ENCODE results near the gene MYH11.
"Not testable (repeated sequence)": the region's sequence is repeated elsewhere in the genome, so short reads cannot be mapped to it uniquely, and the experiment has no call there.

The MYH11 gene

DNA sequence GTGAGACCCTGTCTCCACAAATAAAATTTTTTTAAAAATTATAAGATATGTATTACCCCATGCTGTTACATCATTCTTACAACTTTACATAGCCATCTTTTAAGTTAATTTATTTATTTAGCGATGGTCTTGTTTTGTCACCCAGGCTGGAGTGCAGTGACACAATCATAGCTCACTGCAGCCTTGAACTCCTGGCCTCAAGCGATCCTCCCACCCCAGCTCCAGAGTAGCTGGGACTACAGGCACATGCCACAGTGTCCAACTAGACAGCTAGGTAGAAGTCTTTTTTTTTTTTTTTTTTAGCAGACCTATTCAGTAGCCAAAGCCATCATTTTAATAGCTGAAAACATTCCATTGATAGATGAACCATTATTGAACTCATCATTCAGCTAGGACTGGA, 114.1 kb downstream of the MYH11 start:
- DNase-seq = no peak

GRCh38 chr16:15741207-15741871, 115.5 kb downstream of the MYH11 start:
- no peak for DNase-seq

GRCh38 chr16:15739950-15740349, 116.9 kb downstream of the MYH11 start:
- DNase-seq = no peak

- DNase-seq = no peak
Measured at GRCh38 chr16:15739464-15739863, 117.4 kb downstream of the MYH11 start.

DNA sequence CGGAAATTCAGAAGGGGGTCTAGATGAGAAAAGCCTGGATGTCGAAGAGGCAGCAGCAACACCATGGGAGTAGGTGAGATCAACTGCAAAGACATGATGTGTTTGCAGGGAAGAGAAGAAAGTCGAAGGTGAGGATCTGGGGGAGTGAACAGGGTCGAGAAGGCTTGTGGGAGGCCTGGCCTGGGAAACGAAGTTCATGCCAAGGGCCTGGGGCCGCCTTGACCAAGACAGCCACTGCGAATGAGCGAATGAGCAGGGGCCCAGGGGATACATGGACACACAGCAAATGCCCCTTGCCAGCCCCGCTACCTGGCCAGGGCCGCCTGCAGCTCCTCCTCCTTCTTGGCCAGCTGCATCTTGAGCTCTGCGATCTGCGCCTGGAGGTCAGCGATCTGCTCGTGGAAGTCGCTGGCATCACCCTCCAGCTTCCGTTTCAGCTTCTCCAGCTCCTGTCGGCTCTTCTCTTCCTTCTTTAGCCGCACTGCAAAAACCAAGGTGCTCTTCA, 119.6 kb downstream of the MYH11 start:
- no peak for DNase-seq

DNA sequence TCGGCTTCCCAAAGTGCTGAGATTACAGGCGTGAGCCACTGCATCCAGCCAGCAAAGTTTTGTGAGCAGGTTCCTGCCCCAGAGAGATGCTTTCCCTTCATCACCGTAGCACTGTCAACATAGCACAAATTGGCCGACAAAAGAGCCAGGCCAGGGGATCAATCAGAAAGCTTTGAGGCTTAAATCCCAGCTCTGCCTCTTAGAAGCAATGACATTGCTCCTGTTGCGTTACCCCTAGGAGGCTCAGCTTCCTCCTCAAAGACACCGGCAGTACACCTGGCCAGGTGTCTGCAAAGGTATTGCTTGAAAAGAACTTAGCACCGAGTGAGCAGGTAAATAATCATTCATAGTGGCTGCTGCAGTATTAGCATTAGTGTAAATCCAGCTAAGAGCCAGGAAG, 120.3 kb downstream of the MYH11 start:
- DNase-seq = no peak

- DNase-seq = no peak
Measured at GRCh38 chr16:15735610-15736009, 121.2 kb downstream of the MYH11 start.

DNA sequence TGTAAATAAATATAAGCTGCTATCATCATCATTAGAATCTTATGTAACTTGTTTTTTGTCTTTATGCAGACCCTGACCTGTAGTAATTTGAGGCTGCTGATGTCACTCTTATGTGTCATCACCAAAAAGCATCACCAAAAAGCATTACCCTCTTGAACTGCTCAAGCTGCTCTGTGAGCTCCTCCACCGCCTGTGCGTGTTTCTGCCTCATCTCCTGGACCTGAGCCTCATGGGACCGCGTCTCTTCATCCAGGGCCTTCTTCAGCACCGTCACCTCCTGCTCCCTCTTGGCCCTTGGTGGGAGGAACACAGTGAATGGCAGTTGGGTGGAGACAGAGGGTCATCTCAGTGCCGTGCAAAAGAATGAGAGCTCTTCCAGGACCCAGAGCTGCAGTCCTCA, 124.4 kb downstream of the MYH11 start:
- DNase-seq = no peak

- no peak for DNase-seq
Measured at GRCh38 chr16:15729152-15729551, 127.7 kb downstream of the MYH11 start.

- DNase-seq = not testable (repeated sequence)
Measured at GRCh38 chr16:15727697-15728096, 129.1 kb downstream of the MYH11 start.

GRCh38 chr16:15726715-15727114, 130.1 kb downstream of the MYH11 start:
- no peak for DNase-seq

DNA sequence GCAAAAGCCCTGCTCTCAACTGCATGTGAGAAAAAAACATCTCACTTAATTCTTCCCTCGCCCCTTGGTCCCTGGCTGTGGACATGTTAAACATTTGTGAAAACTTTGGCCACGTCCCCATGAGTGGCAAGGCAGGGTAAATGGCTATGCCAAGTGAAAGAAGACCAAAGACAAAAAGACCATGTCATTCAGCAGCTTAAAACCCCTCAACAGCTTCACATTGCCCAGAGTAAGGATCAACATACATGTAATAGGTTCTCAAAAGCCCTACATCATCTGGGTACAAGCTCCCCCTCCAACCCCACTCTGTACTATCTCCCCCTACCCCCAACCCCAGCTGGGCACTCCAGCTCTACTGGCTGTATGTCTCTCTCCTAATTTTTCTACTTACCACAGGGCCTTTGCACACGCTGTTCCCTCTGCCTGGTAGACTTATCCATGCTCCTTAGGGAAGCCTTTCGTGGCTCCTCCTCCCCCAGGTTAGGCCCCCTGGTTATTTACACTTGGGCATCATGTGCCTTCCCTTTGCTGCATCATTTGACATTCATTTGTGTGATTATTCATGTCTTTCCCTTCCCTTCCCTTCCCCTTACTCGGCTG, 131.1 kb downstream of the MYH11 start:
- no peak for DNase-seq

GRCh38 chr16:15723808-15724207, 133.0 kb downstream of the MYH11 start:
- DNase-seq = no peak

DNA sequence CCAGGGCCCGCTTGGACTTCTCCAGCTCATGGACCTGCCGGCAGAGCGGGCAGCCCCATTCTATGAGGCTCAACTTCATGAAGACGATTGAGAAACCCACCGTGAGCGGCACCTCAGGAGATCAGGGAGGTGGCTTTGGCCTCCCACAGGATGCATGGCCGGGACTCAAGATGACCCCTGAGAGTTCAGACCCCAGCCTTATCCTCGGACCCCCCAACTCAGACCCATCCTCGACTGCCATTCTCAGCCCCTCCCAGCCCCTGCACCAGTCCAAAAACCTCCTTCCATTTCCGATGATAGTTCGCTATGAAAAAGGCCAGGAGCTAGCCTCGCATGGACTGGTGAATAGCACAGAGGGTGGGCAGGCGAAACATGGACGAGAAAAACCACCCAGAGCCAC, 135.8 kb downstream of the MYH11 start:
- DNase-seq = no peak

- no peak for DNase-seq
Measured at GRCh38 chr16:15716694-15717447, 140.0 kb downstream of the MYH11 start.

DNA sequence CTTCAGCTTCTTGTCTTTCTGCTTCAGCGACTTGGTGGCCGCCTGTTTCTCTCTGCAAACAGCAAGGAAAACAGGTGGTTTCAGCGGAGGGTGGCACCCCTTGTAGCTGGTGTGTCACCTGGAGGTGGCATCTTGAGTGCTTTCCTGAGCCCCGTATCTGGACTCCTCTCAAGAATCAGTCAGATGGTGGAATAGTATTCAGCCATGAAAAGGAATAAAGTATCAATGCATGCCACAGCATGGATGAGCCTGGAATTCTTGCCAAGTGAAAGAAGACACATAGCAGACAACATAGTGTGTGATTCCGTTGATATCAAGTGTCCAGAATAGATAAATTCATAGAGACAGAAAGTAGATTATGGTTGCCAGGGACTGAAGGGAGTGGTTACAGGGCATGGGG, 141.6 kb downstream of the MYH11 start:
- no peak for DNase-seq

DNA sequence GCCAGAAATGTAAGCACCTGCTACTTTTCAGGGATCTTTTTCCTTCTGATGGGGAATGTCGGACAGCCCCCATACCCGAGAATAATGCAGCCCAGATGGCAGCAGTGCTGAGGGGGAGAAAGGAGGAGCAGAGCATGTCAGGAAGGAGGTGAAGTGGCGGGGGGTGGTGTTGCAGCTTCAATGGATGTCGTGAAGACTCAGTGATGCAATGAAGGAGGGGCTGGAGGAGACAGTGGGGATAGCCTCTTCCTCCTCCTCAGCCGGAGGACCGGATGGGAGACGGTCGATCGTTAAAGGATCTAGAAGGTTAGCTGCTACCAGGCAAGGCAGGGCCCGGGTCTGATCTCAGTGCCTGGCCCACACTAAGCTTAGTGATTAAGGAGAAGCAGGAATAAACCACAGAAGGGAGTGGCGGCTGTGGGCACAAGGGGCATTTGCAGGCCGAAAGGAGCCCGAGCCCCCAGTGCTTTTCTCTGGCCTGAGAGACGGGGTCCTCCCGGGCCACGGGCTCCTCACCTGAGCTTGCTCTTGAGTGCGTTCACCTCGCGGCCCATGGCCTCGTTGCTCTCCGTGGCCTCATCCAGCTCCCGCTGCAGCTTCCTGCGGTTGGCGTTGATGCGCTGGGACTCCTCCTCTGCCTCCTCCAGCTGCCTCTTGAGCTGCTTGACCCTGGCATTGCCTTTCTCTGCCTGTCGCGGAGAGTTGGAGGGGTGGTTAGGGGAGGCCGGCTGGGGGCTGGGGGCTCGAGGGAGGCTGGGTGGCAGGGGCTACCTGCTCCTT, 142.2 kb downstream of the MYH11 start:
- no peak for DNase-seq

DNA sequence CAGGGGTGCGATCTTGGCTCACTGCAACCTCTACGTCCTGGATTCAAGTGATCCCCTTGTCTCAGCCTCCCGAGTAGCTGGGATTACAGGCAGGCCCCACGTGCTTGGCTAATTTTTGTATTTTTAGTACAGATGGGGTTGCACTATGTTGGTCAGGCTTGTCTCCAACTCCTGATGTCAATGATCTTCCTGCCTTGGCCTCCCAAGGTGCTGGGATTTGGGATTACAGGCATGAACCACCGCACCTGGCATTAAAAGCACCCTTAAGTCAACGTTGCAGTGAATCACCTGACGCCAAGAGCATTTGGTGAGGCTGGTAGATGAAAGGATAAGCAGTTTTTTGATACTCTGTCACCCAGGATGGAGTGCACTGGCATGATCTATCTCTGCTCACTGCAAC, 147.8 kb downstream of the MYH11 start:
- no peak for DNase-seq

DNA sequence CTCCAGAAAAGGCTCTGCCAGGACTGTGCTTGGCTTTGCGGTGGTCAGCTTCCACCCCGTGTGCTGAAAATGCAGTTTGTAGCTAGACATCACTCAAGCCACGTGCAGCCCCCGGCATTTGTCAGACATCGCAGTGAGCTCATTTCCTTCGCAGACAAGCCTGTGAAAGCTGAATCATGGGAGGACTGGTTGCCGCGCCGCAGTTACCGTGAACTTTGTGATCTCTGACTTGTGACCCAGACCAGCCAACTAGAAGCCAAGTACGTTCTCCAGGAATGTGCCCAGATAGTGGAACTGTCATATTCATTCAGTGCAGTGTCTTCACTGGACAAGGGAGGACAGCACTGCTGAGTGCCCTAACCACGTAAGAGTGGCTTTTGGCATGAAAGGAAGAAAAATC, 148.7 kb downstream of the MYH11 start:
- no peak for DNase-seq

DNA sequence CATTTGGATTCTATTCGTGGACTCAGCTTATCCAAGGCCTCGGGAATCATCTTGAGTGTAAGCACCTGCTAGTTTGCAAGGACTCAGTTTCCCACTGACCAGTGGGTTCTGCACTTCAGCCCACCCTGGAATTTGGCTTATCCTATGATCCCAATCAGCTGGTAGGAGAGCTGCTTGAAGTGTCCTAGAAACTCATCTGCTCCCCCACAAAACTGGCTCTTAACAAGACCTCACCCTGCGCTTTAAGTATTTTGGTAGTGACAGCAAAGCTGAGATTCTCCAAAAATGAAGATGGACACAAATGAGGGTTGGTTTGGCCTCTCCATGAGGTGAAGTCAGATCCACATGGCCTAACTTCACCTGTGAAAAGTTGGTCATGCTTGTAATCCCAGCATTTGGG, 149.5 kb downstream of the MYH11 start:
- DNase-seq = no peak

GRCh38 chr16:15705064-15705565, 151.7 kb downstream of the MYH11 start:
- no peak for DNase-seq

DNA sequence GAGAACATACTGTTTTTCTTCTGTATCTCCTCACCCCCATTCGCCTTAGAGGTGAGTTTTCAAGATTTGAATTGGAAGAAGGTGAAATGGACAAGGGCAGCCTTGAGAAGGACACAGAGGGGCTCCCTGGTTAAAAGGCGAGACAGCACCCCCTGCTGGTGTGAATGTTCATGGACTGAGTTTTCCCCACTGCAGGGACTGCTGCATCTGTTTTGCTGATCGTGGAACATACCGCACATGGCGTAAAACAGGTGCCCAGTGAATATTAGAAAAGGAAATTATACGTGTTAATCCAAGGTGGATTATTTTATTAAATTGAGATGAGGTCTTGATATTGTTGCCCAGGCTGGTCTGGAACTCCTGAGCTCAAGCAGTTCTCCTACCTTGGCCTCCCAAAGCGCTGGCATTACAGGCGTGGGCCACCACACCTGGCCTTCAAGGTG, 152.3 kb downstream of the MYH11 start:
- DNase-seq = peak; percentile 77

Measured in activated gamma-delta T cell treated with Interleukin-2 at 50 U/mL for 16 hours (primary cell).